Fibroblast of lung (primary cell): ENCODE results near the gene RNF175. TPM values are rescaled to one million over a fixed set of nuclear protein-coding genes. Genes with fewer than 3 reads are reported as not detected.

Experiments
- DNase-seq, 2 donors: peaks; one replicate each; pipeline versions ENCODE4 v3.0.0 to v3.0.0-alpha.2; 2010; ENCODE audit warnings: low read depth in 2 of 2
- H2AFZ ChIP-seq: 2 replicates; pipeline ENCODE4 v1.5.1; 2012; ENCODE audit warnings: low read length, control low read depth, inconsistent platforms
- H3K27ac ChIP-seq: 2 replicates; pipeline ENCODE4 v1.5.1; 2011; ENCODE audit warnings: low read length, control low read depth; ENCODE audit not compliant: insufficient read depth
- H3K27me3 ChIP-seq: 2 replicates; pipeline ENCODE4 v1.5.1; 2011; ENCODE audit warnings: mild to moderate bottlenecking, low read length; ENCODE audit not compliant: control insufficient read depth, insufficient read depth
- H3K36me3 ChIP-seq: 2 replicates; pipeline ENCODE4 v1.5.1; 2011; ENCODE audit warnings: low read length; ENCODE audit not compliant: control insufficient read depth, insufficient read depth
- H3K4me1 ChIP-seq: 2 replicates; pipeline ENCODE4 v1.5.1; 2011; ENCODE audit warnings: low read length; ENCODE audit not compliant: control insufficient read depth, insufficient read depth; ENCODE audit errors: extremely low read depth
- H3K4me2 ChIP-seq: 2 replicates; pipeline ENCODE4 v1.5.1; 2011; ENCODE audit warnings: low read length, control low read depth; ENCODE audit not compliant: insufficient read depth; ENCODE audit errors: extremely low read depth
- H3K4me3 ChIP-seq, 4 experiments: fragments of 200-600 bp in 1 of 4; sonication (generic) in 1 of 4; replicated peaks in 1 of 4; 2 replicates each; pipeline ENCODE4 v1.5.1; 2011 to 2016; ENCODE audit warnings: low read length in 4 of 4, low read depth in 3 of 4, mild to moderate bottlenecking in 3 of 4, control low read depth in 2 of 4, inconsistent platforms in 1 of 4, mixed read lengths in 1 of 4; ENCODE audit not compliant: insufficient read depth in 1 of 4; ENCODE audit errors: control extremely low read depth in 1 of 4
- H3K79me2 ChIP-seq: 2 replicates; pipeline ENCODE4 v1.5.1; 2012; ENCODE audit warnings: mild to moderate bottlenecking, low read length, inconsistent platforms; ENCODE audit not compliant: control insufficient read depth, insufficient read depth
- H3K9ac ChIP-seq: 2 replicates; pipeline ENCODE4 v1.5.1; 2011; ENCODE audit warnings: mild to moderate bottlenecking, low read length, control low read depth; ENCODE audit not compliant: insufficient read depth
- H3K9me3 ChIP-seq: 2 replicates; pipeline ENCODE4 v1.5.1; 2012; ENCODE audit warnings: low read depth, low read length; ENCODE audit not compliant: control insufficient read depth, insufficient read depth
- H4K20me1 ChIP-seq: 2 replicates; pipeline ENCODE4 v1.5.1; 2011; ENCODE audit warnings: low read length; ENCODE audit not compliant: control insufficient read depth, insufficient read depth; ENCODE audit errors: extremely low read depth
- EZH2 ChIP-seq: IDR thresholded peaks from 2 replicates; pipeline ENCODE4 v1.5.1; 2012; ENCODE audit warnings: low read length, control low read depth, mild to moderate bottlenecking; ENCODE audit errors: missing control alignments
- polyA plus RNA-seq, 2 donors: library from polyadenylated mRNA; depleted of rRNA in 1 of 2; stranded (reverse) in 1 of 2; unstranded in 1 of 2; fragments of >200 nt; gene quantifications; 2 replicates each; pipeline ENCODE4 v1.2.1, GENCODE V29; 2011 to 2012; ENCODE audit warnings: missing spikeins in 1 of 2
- total RNA-seq: library from RNA; depleted of rRNA; stranded (reverse); fragments of >200 nt; gene quantifications from 2 replicates; pipeline ENCODE4 v1.2.1, GENCODE V29; 2014
- TF ChIP-seq, protein P1 (sequence below), 2 donors: IDR thresholded peaks in 1 of 2; conservative IDR thresholded peaks in 1 of 2; 1 replicate in 1 of 2; 2 replicates in 1 of 2; pipeline ENCODE4 v1.5.1; 2011 to 2012; ENCODE audit warnings: low read length in 2 of 2, control low read depth in 1 of 2, inconsistent platforms in 1 of 2, low read depth in 1 of 2, mild to moderate bottlenecking in 1 of 2

Gene RNF175
- total and polyA plus RNA-seq, 2 donors (not counting 1 experiment from before 2014, with no cell fraction given) = not detected

DNA sequence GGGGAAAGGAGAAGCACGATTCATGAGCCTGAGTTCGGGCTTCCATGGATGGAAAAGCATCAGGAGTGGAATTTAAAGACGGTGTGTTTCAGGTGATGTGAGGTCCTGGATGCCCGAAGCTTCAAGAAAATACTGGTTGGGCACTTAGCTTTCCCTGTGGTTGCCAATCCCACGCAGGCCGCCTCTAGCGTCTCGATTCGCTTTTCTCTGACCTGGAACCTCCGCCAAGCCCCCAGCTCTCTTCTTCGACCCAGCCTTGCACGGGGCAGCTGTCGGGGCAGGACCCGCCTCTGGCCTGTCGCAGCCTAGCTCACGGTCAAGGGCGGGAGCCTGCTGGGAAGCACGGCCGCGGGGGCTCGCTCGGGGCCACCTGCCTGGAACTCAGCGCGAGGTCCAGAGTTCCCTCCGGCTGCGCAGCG is 76.1 kb downstream of the RNF175 start:
- DNase-seq = no peak
- no peak overlapping the region for H3K27ac ChIP-seq
- TF ChIP-seq, protein P1, sequence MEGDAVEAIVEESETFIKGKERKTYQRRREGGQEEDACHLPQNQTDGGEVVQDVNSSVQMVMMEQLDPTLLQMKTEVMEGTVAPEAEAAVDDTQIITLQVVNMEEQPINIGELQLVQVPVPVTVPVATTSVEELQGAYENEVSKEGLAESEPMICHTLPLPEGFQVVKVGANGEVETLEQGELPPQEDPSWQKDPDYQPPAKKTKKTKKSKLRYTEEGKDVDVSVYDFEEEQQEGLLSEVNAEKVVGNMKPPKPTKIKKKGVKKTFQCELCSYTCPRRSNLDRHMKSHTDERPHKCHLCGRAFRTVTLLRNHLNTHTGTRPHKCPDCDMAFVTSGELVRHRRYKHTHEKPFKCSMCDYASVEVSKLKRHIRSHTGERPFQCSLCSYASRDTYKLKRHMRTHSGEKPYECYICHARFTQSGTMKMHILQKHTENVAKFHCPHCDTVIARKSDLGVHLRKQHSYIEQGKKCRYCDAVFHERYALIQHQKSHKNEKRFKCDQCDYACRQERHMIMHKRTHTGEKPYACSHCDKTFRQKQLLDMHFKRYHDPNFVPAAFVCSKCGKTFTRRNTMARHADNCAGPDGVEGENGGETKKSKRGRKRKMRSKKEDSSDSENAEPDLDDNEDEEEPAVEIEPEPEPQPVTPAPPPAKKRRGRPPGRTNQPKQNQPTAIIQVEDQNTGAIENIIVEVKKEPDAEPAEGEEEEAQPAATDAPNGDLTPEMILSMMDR (conservative IDR thresholded peaks at IDR 0.05 in 1 of 2, IDR thresholded peaks at IDR 0.05 in 1 of 2; ENCODE audit: low read depth in 1 of 2, low read length in 2 of 2) = no peak
- TF ChIP-seq EZH2 = peak; percentile 57
- no peaks in the 10 kb centered on the region for H3K36me3 ChIP-seq
- no peaks in the 10 kb centered on the region for H3K9me3 ChIP-seq
- no peak overlapping the region for H2AFZ ChIP-seq
- H3K4me3 ChIP-seq = peak overlapping the region; percentile 26 to 59 (median 35)
- peaks cover 24% of the 10 kb centered on the region for H3K27me3 ChIP-seq
- no peaks in the 10 kb centered on the region for H3K4me1 ChIP-seq
- no peaks in the 10 kb centered on the region for H3K79me2 ChIP-seq
- H3K4me2 ChIP-seq = peak overlapping the region; percentile 94
- H4K20me1 ChIP-seq = no peaks in the 10 kb centered on the region
- H3K9ac ChIP-seq = no peak overlapping the region

DNA sequence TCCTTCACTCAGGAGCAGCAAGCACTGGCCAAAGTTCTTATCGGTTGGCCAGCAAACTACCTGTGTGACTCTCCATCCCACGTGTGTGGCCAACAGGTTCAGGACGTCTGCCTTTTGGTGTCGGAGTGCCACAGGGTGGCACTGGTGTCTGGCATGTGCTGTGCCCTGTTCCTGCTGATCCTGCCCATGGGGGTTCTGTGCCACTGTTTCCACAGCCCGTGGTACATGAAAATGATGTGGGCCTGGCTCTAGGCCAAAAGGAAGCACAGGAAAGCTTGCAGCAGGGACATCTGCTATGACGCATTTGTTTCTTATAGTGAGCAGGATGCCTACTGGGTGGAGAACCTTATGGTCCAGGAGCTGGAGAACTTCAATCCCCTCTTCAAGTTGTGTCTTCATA is 80.3 kb downstream of the RNF175 start:
- TF ChIP-seq, protein P1 (conservative IDR thresholded peaks at IDR 0.05 in 1 of 2, IDR thresholded peaks at IDR 0.05 in 1 of 2; ENCODE audit: low read depth in 1 of 2, low read length in 2 of 2) = no peak
- TF ChIP-seq EZH2 = no peak
- Histone ChIP-seq H4K20me1 (no peaks in the 10 kb centered on the region), H3K4me2 (no peak overlapping the region), H3K9me3 (no peaks in the 10 kb centered on the region), H3K4me1 (no peaks in the 10 kb centered on the region), H3K9ac (no peak overlapping the region), H2AFZ (no peak overlapping the region), H3K27ac (no peak overlapping the region), H3K79me2 (no peaks in the 10 kb centered on the region), H3K27me3 (peaks cover 14% of the 10 kb centered on the region), H3K4me3 (no peak overlapping the region), H3K36me3 (no peaks in the 10 kb centered on the region)
- DNase-seq = no peak

DNA sequence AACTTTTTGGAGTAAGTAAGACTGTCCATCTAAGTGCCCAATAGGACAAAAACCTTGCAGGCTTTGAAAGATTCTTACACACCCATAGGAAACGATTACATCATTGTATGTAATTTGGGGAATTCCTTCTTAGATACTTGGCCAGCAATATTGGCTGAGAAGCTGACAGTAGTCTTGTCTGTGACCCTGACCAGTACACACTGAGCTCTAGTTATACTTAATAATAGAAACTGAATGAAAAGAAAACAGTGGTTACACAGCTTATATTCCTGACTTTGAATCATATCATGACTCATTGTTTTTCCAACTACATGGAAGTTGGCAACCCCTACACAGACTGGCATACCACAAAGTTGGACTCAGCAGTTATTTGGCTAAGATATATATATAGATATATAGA is 82.8 kb downstream of the RNF175 start:
- Histone ChIP-seq H3K4me1 (no peaks in the 10 kb centered on the region), H4K20me1 (no peaks in the 10 kb centered on the region), H3K4me2 (no peak overlapping the region), H3K36me3 (no peaks in the 10 kb centered on the region), H3K4me3 (no peak overlapping the region), H3K9ac (no peak overlapping the region), H3K27me3 (no peaks in the 10 kb centered on the region), H3K79me2 (no peaks in the 10 kb centered on the region), H3K27ac (no peak overlapping the region), H3K9me3 (no peaks in the 10 kb centered on the region), H2AFZ (no peak overlapping the region)
- DNase-seq = peak; percentile 75 to 93
- no peak for TF ChIP-seq EZH2
- TF ChIP-seq, protein P1 (conservative IDR thresholded peaks at IDR 0.05 in 1 of 2, IDR thresholded peaks at IDR 0.05 in 1 of 2; ENCODE audit: low read depth in 1 of 2, low read length in 2 of 2) = no peak
